OCI-LY3 (cell line): ENCODE results near the gene RAP1GAP2.
A peak's percentile ranks its signal among the peaks of the same experiment; 100 is the strongest.
"Not testable (repeated sequence)": the region's sequence is repeated elsewhere in the genome, so short reads cannot be mapped to it uniquely, and the experiment has no call there.

Experiments
- H2AFZ ChIP-seq: fragments of 200-600, 300-600 bp; shearing (Covaris generic); 2 replicates; pipeline ENCODE4 v1.6.0; 2014; ENCODE audit warnings: antibody characterized with exemption, low read depth, low read length
- H3K27ac ChIP-seq: fragments of 200-600, 300-600 bp; sonication (generic); 2 replicates; pipeline ENCODE4 v1.5.1; 2014; ENCODE audit warnings: mild to moderate bottlenecking, low read length, moderate library complexity, mixed read lengths
- H3K27me3 ChIP-seq: fragments of 200-600, 300-600 bp; sonication (generic); 2 replicates; pipeline ENCODE4 v1.6.1; 2014; ENCODE audit warnings: low read depth, low read length, mixed read lengths
- H3K36me3 ChIP-seq: fragments of 200-600, 300-600 bp; sonication (generic); replicated peaks from 2 replicates; pipeline ENCODE3; 2014; ENCODE audit warnings: low read depth, low read length, mixed read lengths
- H3K4me1 ChIP-seq: fragments of 300-600, 200-600 bp; sonication (generic); 2 replicates; pipeline ENCODE4 v1.6.1; 2014; ENCODE audit warnings: low read length, mixed read lengths
- H3K4me2 ChIP-seq: fragments of 200-600, 300-600 bp; sonication (generic); 2 replicates; pipeline ENCODE4 v1.6.1; 2014; ENCODE audit warnings: low read length, mixed read lengths
- H3K4me3 ChIP-seq: fragments of 300-600, 200-600 bp; sonication (generic); 2 replicates; pipeline ENCODE4 v1.5.1; 2014; ENCODE audit warnings: antibody characterized with exemption, mild to moderate bottlenecking, low read length, moderate library complexity
- H3K79me2 ChIP-seq: fragments of 300-600, 200-600 bp; shearing (Covaris generic); 2 replicates; pipeline ENCODE4 v1.6.1; 2014; ENCODE audit warnings: mild to moderate bottlenecking, low read length, mixed read lengths
- H3K9ac ChIP-seq: fragments of 300-600, 200-600 bp; shearing (Covaris generic); 2 replicates; pipeline ENCODE4 v1.6.0; 2014; ENCODE audit warnings: mild to moderate bottlenecking, low read length, moderate library complexity
- H3K9me3 ChIP-seq: fragments of 200-600, 300-600 bp; shearing (Covaris generic); 2 replicates; pipeline ENCODE4 v1.6.1; 2014; ENCODE audit warnings: low read length, mixed read lengths; ENCODE audit not compliant: insufficient read depth
- H4K20me1 ChIP-seq: fragments of 200-600, 300-600 bp; sonication (generic); 2 replicates; pipeline ENCODE4 v1.6.1; 2016; ENCODE audit warnings: low read length, mixed read lengths; ENCODE audit not compliant: insufficient read depth
- EZH2phosphoT487 ChIP-seq: fragments of 200-600 bp; shearing (Covaris generic); IDR thresholded peaks from 2 replicates; pipeline ENCODE4 v1.6.1; 2018; ENCODE audit warnings: antibody characterized with exemption, mixed run types, low read depth
- TF ChIP-seq, protein P1 (sequence below): fragments of 200-600, 300-600 bp; sonication (generic); IDR thresholded peaks from 2 replicates; pipeline ENCODE4 v1.5.1; 2014; ENCODE audit warnings: antibody characterized with exemption, low read length, low read depth

The RAP1GAP2 gene

DNA sequence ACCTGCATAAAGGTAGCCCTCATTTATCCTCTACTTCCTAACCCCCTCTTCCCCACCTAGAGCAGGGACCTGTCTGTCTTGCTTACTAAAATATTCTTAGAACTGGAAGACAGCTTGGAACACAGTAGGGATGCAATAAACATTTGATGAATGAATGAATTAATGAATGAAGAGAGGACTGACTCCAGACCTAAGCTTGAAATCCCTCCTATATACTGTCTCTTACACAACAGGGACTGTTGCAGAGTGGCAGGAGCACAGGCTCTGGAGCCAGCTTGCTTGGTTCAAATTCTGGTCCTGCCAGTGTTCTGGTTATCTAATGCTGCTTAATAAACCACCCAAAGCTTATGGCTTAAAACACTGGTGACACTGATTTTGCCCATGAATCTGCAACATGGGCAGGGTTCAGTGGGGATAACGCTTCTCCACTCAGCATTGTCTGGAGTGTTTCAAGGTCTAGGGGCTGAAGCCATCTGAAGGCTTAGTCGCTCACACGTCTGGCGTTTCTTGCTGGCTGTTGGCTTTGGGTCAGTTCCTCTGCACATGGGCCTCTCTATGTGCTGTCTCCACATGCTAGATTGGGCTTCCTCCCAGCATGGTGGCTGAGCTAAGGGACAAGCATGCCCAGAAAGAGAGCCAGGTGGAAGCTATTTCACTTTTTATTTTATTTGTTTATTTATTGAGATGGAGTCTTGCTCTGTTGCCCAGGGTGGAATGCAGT, 12.8 kb upstream of the RAP1GAP2 start:
- Histone ChIP-seq H3K27me3 (no peaks in the 10 kb centered on the region), H4K20me1 (no peaks in the 10 kb centered on the region), H2AFZ (no peak overlapping the region), H3K9me3 (no peaks in the 10 kb centered on the region), H3K9ac (no peak overlapping the region), H3K27ac (no peak overlapping the region), H3K4me2 (no peak overlapping the region), H3K4me1 (peaks cover 3% of the 10 kb centered on the region; the same call in 1 of the 2 replicates), H3K36me3 (no peaks in the 10 kb centered on the region), H3K4me3 (no peak overlapping the region), H3K79me2 (no peaks in the 10 kb centered on the region)
- no peak for TF ChIP-seq EZH2phosphoT487
- TF ChIP-seq, protein P1, sequence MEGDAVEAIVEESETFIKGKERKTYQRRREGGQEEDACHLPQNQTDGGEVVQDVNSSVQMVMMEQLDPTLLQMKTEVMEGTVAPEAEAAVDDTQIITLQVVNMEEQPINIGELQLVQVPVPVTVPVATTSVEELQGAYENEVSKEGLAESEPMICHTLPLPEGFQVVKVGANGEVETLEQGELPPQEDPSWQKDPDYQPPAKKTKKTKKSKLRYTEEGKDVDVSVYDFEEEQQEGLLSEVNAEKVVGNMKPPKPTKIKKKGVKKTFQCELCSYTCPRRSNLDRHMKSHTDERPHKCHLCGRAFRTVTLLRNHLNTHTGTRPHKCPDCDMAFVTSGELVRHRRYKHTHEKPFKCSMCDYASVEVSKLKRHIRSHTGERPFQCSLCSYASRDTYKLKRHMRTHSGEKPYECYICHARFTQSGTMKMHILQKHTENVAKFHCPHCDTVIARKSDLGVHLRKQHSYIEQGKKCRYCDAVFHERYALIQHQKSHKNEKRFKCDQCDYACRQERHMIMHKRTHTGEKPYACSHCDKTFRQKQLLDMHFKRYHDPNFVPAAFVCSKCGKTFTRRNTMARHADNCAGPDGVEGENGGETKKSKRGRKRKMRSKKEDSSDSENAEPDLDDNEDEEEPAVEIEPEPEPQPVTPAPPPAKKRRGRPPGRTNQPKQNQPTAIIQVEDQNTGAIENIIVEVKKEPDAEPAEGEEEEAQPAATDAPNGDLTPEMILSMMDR: no peak

- TF ChIP-seq EZH2phosphoT487: no peak
- TF ChIP-seq, protein P1: no peak
- Histone ChIP-seq H3K36me3 (no peaks in the 10 kb centered on the region), H3K9ac (no peak overlapping the region), H3K4me2 (no peak overlapping the region), H3K9me3 (no peaks in the 10 kb centered on the region), H3K4me3 (no peak overlapping the region), H3K79me2 (no peaks in the 10 kb centered on the region), H3K4me1 (peaks cover 3% of the 10 kb centered on the region; the same call in 1 of the 2 replicates), H3K27me3 (no peaks in the 10 kb centered on the region), H2AFZ (no peak overlapping the region), H3K27ac (no peak overlapping the region), H4K20me1 (no peaks in the 10 kb centered on the region)
Observed at GRCh38 chr17:2784864-2785263, 11.4 kb upstream of the RAP1GAP2 start.

DNA sequence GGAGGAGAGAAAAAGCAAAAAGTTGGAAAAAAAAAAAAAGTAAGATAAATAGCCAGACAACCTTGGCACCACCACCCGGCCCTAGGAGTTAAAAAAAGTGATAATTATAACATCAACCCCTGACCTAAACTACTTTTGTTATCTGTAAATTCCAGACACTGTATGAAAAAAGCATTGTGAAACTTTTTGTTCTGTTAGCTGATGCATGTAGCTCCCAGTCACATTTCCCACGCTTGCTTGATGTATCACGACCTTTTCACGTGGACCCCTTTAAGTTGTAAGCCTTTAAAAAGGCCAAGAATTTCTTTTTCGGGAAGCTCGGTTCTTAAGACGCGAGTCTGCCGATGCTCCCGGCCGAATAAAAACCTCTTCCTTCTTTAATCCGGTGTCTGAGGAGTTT, 10.9 kb upstream of the RAP1GAP2 start:
- not testable (repeated sequence) for H3K9me3 ChIP-seq, H3K27me3 ChIP-seq, H3K79me2 ChIP-seq, H3K27ac ChIP-seq, H3K4me3 ChIP-seq, H2AFZ ChIP-seq, H3K4me1 ChIP-seq, H3K9ac ChIP-seq, H4K20me1 ChIP-seq, H3K4me2 ChIP-seq, H3K36me3 ChIP-seq

GRCh38 chr17:2786176-2786881, 9.9 kb upstream of the RAP1GAP2 start:
- no peak overlapping the region for H3K27ac ChIP-seq
- no peaks in the 10 kb centered on the region for H3K79me2 ChIP-seq
- H3K4me2 ChIP-seq: peak overlapping the region; percentile 61
- TF ChIP-seq EZH2phosphoT487: no peak
- TF ChIP-seq, protein P1: peak; percentile 73
- peak overlapping the region; percentile 38 for H3K4me3 ChIP-seq
- H3K9me3 ChIP-seq: no peaks in the 10 kb centered on the region
- no peaks in the 10 kb centered on the region for H3K36me3 ChIP-seq
- H2AFZ ChIP-seq: peak overlapping the region; percentile 83; the same call in 1 of the 2 replicates
- H3K27me3 ChIP-seq: peaks cover 3% of the 10 kb centered on the region
- H4K20me1 ChIP-seq: no peaks in the 10 kb centered on the region
- peaks cover 3% of the 10 kb centered on the region; the same call in 1 of the 2 replicates for H3K4me1 ChIP-seq
- no peak overlapping the region for H3K9ac ChIP-seq
